Measurements from ENCODE around the gene C11orf52.

C11orf52 gene

GRCh38 chr11:111961389-111962300 is 42.9 kb downstream of the C11orf52 start:
- peak overlapping the region; percentile 61 for H3K27ac ChIP-seq
- TF ChIP-seq ZFX (IDR thresholded peaks at IDR 0.05; ENCODE audit: borderline replicate concordance) (no peak), CTCF (IDR thresholded peaks at IDR 0.05) (no peak)

GRCh38 chr11:111963931-111964340 is 45.2 kb downstream of the C11orf52 start:
- TF ChIP-seq CTCF (IDR thresholded peaks at IDR 0.05) (no peak), ZFX (IDR thresholded peaks at IDR 0.05; ENCODE audit: borderline replicate concordance) (no peak)
- no peak overlapping the region for H3K27ac ChIP-seq

- TF ChIP-seq ZFX (IDR thresholded peaks at IDR 0.05; ENCODE audit: borderline replicate concordance) (no peak), CTCF (IDR thresholded peaks at IDR 0.05) (no peak)
- no peak overlapping the region for H3K27ac ChIP-seq
These were observed 48.0 kb downstream of the C11orf52 start for GRCh38 chr11:111966678-111967077.

DNA sequence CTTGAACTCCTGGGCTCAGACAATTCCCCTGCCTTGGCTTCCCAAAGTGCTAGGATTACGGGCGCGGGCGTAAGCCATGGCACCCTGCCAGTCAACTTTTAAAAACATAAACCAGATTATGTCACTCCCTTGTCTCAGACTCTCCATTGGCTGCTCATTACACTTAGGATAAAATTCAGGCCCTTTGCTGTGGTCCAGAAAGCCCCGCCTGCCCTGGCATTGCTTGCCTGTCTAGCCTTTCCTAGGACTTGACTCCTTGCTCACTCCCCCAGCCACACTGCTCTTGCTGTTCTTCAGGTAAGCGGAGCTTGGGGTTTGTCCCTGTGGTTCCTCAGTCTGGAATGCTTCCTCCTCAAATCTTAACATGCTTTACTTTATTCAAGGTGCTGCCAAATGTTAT is 48.9 kb downstream of the C11orf52 start:
- TF ChIP-seq ZFX (IDR thresholded peaks at IDR 0.05; ENCODE audit: borderline replicate concordance) (no peak), CTCF (IDR thresholded peaks at IDR 0.05) (no peak)
- H3K27ac ChIP-seq, result no peak overlapping the region

GRCh38 chr11:111969344-111969743 is 50.6 kb downstream of the C11orf52 start:
- no peak overlapping the region for H3K27ac ChIP-seq
- TF ChIP-seq ZFX (IDR thresholded peaks at IDR 0.05; ENCODE audit: borderline replicate concordance), result no peak
- no peak for TF ChIP-seq CTCF (IDR thresholded peaks at IDR 0.05)

- no peak for TF ChIP-seq CTCF (IDR thresholded peaks at IDR 0.05)
- no peak overlapping the region for H3K27ac ChIP-seq
These were observed 55.7 kb downstream of the C11orf52 start for GRCh38 chr11:111974446-111974845.

DNA sequence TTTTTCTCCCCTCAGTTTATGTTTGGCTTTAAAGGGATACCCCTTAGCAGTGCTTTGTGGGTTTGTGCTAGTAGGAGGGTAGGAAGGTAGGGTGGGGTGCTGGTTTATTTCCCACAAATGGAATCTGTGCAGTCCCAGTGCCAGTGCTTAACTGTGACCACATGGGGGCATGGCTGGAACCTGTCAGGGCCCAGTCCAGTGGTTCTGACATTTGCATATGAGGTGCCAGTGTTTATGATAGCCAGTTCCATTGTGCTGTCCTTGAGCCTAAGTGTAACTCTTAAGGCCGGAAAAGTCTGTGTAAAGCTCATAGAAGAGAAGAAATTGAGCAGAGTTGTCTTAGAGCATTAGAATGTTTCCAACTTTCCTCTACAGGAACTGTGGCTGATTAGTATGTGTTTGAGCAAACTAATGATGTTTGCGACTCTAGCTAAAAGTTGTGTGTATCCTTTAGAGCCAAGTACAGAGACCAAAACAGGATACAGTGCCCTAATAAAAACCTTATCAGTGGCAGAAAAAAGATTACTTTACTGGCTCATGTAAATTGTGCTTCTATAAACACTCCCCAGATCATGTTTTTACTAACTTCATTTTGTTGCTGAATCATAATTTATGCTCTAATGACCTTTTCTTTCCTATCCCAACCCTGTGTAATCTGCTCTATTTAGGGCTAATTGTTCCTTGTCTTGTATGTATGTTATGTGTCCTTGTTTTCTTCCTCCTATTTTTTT is 56.5 kb downstream of the C11orf52 start:
- TF ChIP-seq ZFX (IDR thresholded peaks at IDR 0.05; ENCODE audit: borderline replicate concordance) (no peak), CTCF (IDR thresholded peaks at IDR 0.05) (peak; percentile 19; the same call in 1 of the 2 replicates)

More for the DNA sequence above, 56.5 kb downstream of the C11orf52 start:
- peak overlapping the region; percentile 35 for H3K27ac ChIP-seq

All from 22Rv1 (cell line).